Nephron progenitor cell (in vitro differentiated cells): Measurements from ENCODE around the gene VSX1.

Source experiments
- DNase-seq: peaks from one replicate; pipeline ENCODE4 v3.0.0; 2021
- H3K27ac Mint-ChIP-seq: 2 replicates; pipeline ENCODE4 v1.8.0; 2021; ENCODE audit warnings: mild to moderate bottlenecking, moderate library complexity, mixed read lengths
- H3K27me3 Mint-ChIP-seq: 2 replicates; pipeline ENCODE4 v1.8.0; 2021; ENCODE audit warnings: mild to moderate bottlenecking, low read depth, mixed read lengths; ENCODE audit not compliant: poor library complexity
- H3K36me3 Mint-ChIP-seq: 2 replicates; pipeline ENCODE4 v1.8.0; 2021; ENCODE audit warnings: low read depth, mixed read lengths
- H3K4me1 Mint-ChIP-seq: 2 replicates; pipeline ENCODE4 v1.8.0; 2021; ENCODE audit warnings: mixed read lengths
- H3K4me3 Mint-ChIP-seq: 2 replicates; pipeline ENCODE4 v1.8.0; 2021; ENCODE audit warnings: mild to moderate bottlenecking, moderate library complexity, mixed read lengths
- H3K9me3 Mint-ChIP-seq: 2 replicates; pipeline ENCODE4 v1.8.0; 2021; ENCODE audit warnings: mild to moderate bottlenecking, moderate library complexity, mixed read lengths
- CTCF ChIP-seq: fragments of 200-600 bp; sonication (generic); IDR thresholded peaks from 2 replicates; pipeline ENCODE4 v1.5.0; 2021; ENCODE audit warnings: antibody characterized with exemption

VSX1 gene

GRCh38 chr20:25039697-25040437, 42.1 kb downstream of the VSX1 start:
- Mint-ChIP-seq H3K4me1 (peaks cover 26% of the 10 kb centered on the region), H3K36me3 (no peaks in the 10 kb centered on the region), H3K9me3 (no peaks in the 10 kb centered on the region), H3K4me3 (no peak overlapping the region), H3K27me3 (peaks cover 18% of the 10 kb centered on the region), H3K27ac (no peak overlapping the region)
- no peak for DNase-seq
- TF ChIP-seq CTCF: no peak

GRCh38 chr20:25038591-25039015, 43.3 kb downstream of the VSX1 start:
- Mint-ChIP-seq H3K36me3 (no peaks in the 10 kb centered on the region), H3K9me3 (no peaks in the 10 kb centered on the region), H3K27me3 (peaks cover 17% of the 10 kb centered on the region), H3K4me1 (peaks cover 25% of the 10 kb centered on the region), H3K4me3 (no peak overlapping the region), H3K27ac (no peak overlapping the region)
- DNase-seq: no peak
- no peak for TF ChIP-seq CTCF

GRCh38 chr20:25038103-25038410, 43.9 kb downstream of the VSX1 start:
- H3K27ac Mint-ChIP-seq: no peak overlapping the region
- no peaks in the 10 kb centered on the region for H3K9me3 Mint-ChIP-seq
- no peak for TF ChIP-seq CTCF
- H3K4me3 Mint-ChIP-seq: no peak overlapping the region
- no peaks in the 10 kb centered on the region for H3K36me3 Mint-ChIP-seq
- H3K4me1 Mint-ChIP-seq: peaks cover 20% of the 10 kb centered on the region
- DNase-seq: no peak
- peaks cover 16% of the 10 kb centered on the region for H3K27me3 Mint-ChIP-seq

- no peak for TF ChIP-seq CTCF
- peaks cover 19% of the 10 kb centered on the region for H3K4me1 Mint-ChIP-seq
- H3K27me3 Mint-ChIP-seq: peaks cover 19% of the 10 kb centered on the region
- DNase-seq: no peak
- no peak overlapping the region for H3K4me3 Mint-ChIP-seq
- H3K27ac Mint-ChIP-seq: no peak overlapping the region
- H3K9me3 Mint-ChIP-seq: no peaks in the 10 kb centered on the region
- H3K36me3 Mint-ChIP-seq: no peaks in the 10 kb centered on the region
Measured at GRCh38 chr20:25037288-25038102, 44.4 kb downstream of the VSX1 start.

- Mint-ChIP-seq H3K27ac (peak overlapping the region; percentile 75), H3K9me3 (no peaks in the 10 kb centered on the region), H3K36me3 (no peaks in the 10 kb centered on the region), H3K4me3 (no peak overlapping the region), H3K27me3 (peaks cover 22% of the 10 kb centered on the region), H3K4me1 (peaks cover 17% of the 10 kb centered on the region)
- no peak for DNase-seq
- TF ChIP-seq CTCF: no peak
Measured at GRCh38 chr20:25036331-25036936, 45.5 kb downstream of the VSX1 start.
